Keratinocyte (primary cell): ENCODE results near the gene MRPS27. TPM values are rescaled to one million over a fixed set of nuclear protein-coding genes. Genes with fewer than 3 reads are reported as not detected.
A peak's percentile ranks its signal among the peaks of the same experiment; 100 is the strongest.

ENCODE experiments used
- DNase-seq: peaks from one replicate; pipeline ENCODE4 v3.0.0-alpha.2; 2011; ENCODE audit warnings: low read depth, missing footprints, low spot score
- FAIRE-seq: peaks from 2 replicates; lab custom pipeline; 2011; peaks lifted over from hg19 to GRCh38; lab: Jason Lieb, UNC
- H2AFZ ChIP-seq: 2 replicates; pipeline ENCODE4 v1.6.0; 2012; ENCODE audit warnings: low read length, control low read depth, inconsistent platforms; ENCODE audit not compliant: control insufficient read depth
- H3K27ac ChIP-seq: 2 replicates; pipeline ENCODE4 v1.5.1; 2011; ENCODE audit warnings: low read length; ENCODE audit not compliant: control insufficient read depth, insufficient read depth
- H3K27me3 ChIP-seq: 3 replicates; pipeline ENCODE4 v1.6.0; 2011; ENCODE audit warnings: low read length; ENCODE audit not compliant: control insufficient read depth, insufficient read depth; ENCODE audit errors: extremely low read depth
- H3K36me3 ChIP-seq, 2 experiments: 2 replicates in 1 of 2; 3 replicates in 1 of 2; pipeline ENCODE4 v1.5.1; 2011; ENCODE audit warnings: low read length in 2 of 2, mild to moderate bottlenecking in 1 of 2; ENCODE audit not compliant: control insufficient read depth in 2 of 2, insufficient read depth in 2 of 2; ENCODE audit errors: extremely low read depth in 1 of 2
- H3K4me1 ChIP-seq: 3 replicates; pipeline ENCODE4 v1.5.1; 2011; ENCODE audit warnings: low read length; ENCODE audit not compliant: control insufficient read depth, insufficient read depth; ENCODE audit errors: extremely low read depth
- H3K4me2 ChIP-seq: 3 replicates; pipeline ENCODE4 v1.6.0; 2011; ENCODE audit warnings: low read depth, low read length; ENCODE audit not compliant: control insufficient read depth, insufficient read depth; ENCODE audit errors: extremely low read depth
- H3K4me3 ChIP-seq, 3 experiments: fragments of 200-600 bp in 1 of 3; sonication (generic) in 1 of 3; 2 replicates in 2 of 3; 3 replicates in 1 of 3; pipeline ENCODE4 v1.5.1; 2011 to 2016; ENCODE audit warnings: low read length in 3 of 3, mild to moderate bottlenecking in 3 of 3, control low read depth in 2 of 3, inconsistent platforms in 1 of 3, low read depth in 1 of 3, mixed read lengths in 1 of 3, mixed run types in 1 of 3, moderate library complexity in 1 of 3; ENCODE audit not compliant: control insufficient read depth in 2 of 3, insufficient read depth in 2 of 3; ENCODE audit errors: extremely low read depth in 1 of 3
- H3K79me2 ChIP-seq: 2 replicates; pipeline ENCODE4 v1.6.0; 2012; ENCODE audit warnings: low read length; ENCODE audit not compliant: control insufficient read depth, insufficient read depth
- H3K9ac ChIP-seq: 3 replicates; pipeline ENCODE4 v1.6.0; 2011; ENCODE audit warnings: low read length; ENCODE audit not compliant: control insufficient read depth, insufficient read depth; ENCODE audit errors: extremely low read depth
- H3K9me1 ChIP-seq: 3 replicates; pipeline ENCODE4 v1.6.0; 2011; ENCODE audit warnings: low read length; ENCODE audit not compliant: control insufficient read depth, insufficient read depth; ENCODE audit errors: extremely low read depth
- H3K9me3 ChIP-seq: 2 replicates; pipeline ENCODE4 v1.5.1; 2012; ENCODE audit warnings: low read depth, low read length; ENCODE audit not compliant: control insufficient read depth
- H4K20me1 ChIP-seq: 3 replicates; pipeline ENCODE4 v1.6.0; 2011; ENCODE audit warnings: low read length; ENCODE audit not compliant: control insufficient read depth, insufficient read depth; ENCODE audit errors: extremely low read depth
- EZH2 ChIP-seq: IDR thresholded peaks from one replicate; pipeline ENCODE4 v1.6.1; 2012; ENCODE audit warnings: inconsistent platforms, mild to moderate bottlenecking, low read length, moderate library complexity
- dilution Hi-C: fragments of 300-500 bp; cut with MboI; formaldehyde crosslinking; loops from one replicate; pipeline ENCODE4 v1.7.0; 2020; ENCODE audit warnings: low sequenced_read_pairs; ENCODE audit not compliant: extremely low pct_ligation_motif_present
- polyA plus RNA-seq, 5 experiments: library from polyadenylated mRNA; depleted of rRNA in 3 of 5; stranded (reverse) in 3 of 5; stranded (forward) in 1 of 5; unstranded in 1 of 5; fragments of >200 nt; gene quantifications; 1 replicate in 1 of 5; 2 replicates in 3 of 5; 3 replicates in 1 of 5; pipeline versions ENCODE4 v1.2.1 to v1.2.3, GENCODE V29; 2011 to 2012; ENCODE audit warnings: missing spikeins in 2 of 5, low read depth in 1 of 5, low replicate concordance in 1 of 5
- TF ChIP-seq, protein P1 (sequence below), 3 experiments: IDR thresholded peaks in 1 of 3; conservative IDR thresholded peaks in 1 of 3; optimal IDR thresholded peaks in 1 of 3; 2 replicates in 2 of 3; 3 replicates in 1 of 3; pipeline versions ENCODE3 to v1.5.1; 2011; ENCODE audit warnings: low read length in 3 of 3, mild to moderate bottlenecking in 3 of 3, moderate library complexity in 2 of 3, control low read depth in 1 of 3, inconsistent platforms in 1 of 3; ENCODE audit not compliant: insufficient read depth in 2 of 3; ENCODE audit errors: extremely low read depth in 1 of 3

Gene MRPS27
- polyA plus RNA-seq, 1 donor (not counting 4 experiments of a cell fraction or from before 2014, with no cell fraction given), result 98.7 TPM

DNA sequence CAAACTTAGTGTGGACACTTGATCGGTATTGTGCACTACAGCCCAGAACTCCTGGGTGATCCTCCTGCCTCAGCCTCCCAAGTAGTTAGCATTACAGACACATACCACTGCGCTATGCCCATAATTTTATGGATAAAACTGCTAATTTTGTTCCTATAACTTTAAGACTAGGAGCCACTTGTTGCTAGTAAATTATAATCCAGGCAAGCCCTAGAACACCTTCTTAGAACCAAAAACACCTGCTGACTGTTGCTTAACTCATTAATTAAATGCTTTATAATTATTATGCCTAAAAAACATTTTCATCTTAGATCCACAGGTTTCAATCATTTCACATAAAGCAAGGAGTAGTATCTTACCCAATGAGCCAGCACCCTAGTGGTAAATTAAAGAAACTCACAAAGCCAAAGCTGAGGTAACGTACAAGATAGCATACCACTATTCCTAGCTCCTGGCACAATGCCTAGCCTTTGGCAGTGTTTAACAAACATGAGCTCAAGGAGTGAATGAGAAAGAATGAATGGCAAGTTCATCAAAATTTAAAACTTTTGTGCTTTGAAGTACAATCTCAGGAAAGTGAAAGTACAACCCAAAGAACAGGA, 5.4 kb downstream of the MRPS27 start:
- no peak overlapping the region for H2AFZ ChIP-seq
- H3K4me1 ChIP-seq, result peaks cover 9% of the 10 kb centered on the region
- DNase-seq (no peak), FAIRE-seq (peak; percentile 43)
- H3K9ac ChIP-seq, result no peak overlapping the region
- no peaks in the 10 kb centered on the region for H3K27me3 ChIP-seq
- H3K4me3 ChIP-seq, result no peak overlapping the region
- no peaks in the 10 kb centered on the region for H4K20me1 ChIP-seq
- no peak overlapping the region for H3K4me2 ChIP-seq
- no peaks in the 10 kb centered on the region for H3K9me3 ChIP-seq
- no peak overlapping the region for H3K27ac ChIP-seq
- H3K9me1 ChIP-seq, result no peaks in the 10 kb centered on the region
- dilution Hi-C loops, result no loop called here
- no peak for TF ChIP-seq EZH2
- TF ChIP-seq, protein P1, sequence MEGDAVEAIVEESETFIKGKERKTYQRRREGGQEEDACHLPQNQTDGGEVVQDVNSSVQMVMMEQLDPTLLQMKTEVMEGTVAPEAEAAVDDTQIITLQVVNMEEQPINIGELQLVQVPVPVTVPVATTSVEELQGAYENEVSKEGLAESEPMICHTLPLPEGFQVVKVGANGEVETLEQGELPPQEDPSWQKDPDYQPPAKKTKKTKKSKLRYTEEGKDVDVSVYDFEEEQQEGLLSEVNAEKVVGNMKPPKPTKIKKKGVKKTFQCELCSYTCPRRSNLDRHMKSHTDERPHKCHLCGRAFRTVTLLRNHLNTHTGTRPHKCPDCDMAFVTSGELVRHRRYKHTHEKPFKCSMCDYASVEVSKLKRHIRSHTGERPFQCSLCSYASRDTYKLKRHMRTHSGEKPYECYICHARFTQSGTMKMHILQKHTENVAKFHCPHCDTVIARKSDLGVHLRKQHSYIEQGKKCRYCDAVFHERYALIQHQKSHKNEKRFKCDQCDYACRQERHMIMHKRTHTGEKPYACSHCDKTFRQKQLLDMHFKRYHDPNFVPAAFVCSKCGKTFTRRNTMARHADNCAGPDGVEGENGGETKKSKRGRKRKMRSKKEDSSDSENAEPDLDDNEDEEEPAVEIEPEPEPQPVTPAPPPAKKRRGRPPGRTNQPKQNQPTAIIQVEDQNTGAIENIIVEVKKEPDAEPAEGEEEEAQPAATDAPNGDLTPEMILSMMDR (optimal IDR thresholded peaks at IDR 0.05 in 1 of 3, IDR thresholded peaks at IDR 0.05 in 1 of 3, conservative IDR thresholded peaks at IDR 0.05 in 1 of 3; ENCODE audit: extremely low read depth in 1 of 3, insufficient read depth in 2 of 3, low read length in 3 of 3), result no peak
- H3K36me3 ChIP-seq, result peaks cover 0 to 21% of the 10 kb centered on the region in 2 experiments
- H3K79me2 ChIP-seq, result peaks cover 54% of the 10 kb centered on the region

DNA sequence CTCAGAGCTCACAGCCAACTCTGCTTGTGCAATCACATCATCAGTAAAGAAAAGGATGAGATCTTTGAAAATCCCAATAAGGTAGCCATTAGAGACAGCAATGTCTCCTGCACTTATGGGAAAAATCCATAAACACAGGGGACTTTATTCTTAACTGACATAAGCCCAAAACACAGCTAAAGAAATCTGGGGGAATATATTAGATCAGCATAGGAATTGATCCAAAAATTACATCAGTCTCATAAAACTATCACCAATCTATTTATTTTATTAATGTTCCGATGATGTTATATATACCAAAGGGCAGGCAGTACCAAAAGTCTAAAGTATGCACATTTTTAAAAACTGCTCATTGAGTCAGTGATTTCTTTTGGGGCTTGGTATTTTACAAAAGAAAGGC, 6.9 kb downstream of the MRPS27 start:
- H3K4me1 ChIP-seq, result peaks cover 8% of the 10 kb centered on the region
- no peak for DNase-seq
- H3K27ac ChIP-seq, result no peak overlapping the region
- dilution Hi-C loops, result no loop called here
- H3K9me3 ChIP-seq, result no peaks in the 10 kb centered on the region
- H2AFZ ChIP-seq, result no peak overlapping the region
- no peak for FAIRE-seq
- no peak overlapping the region for H3K4me2 ChIP-seq
- no peak for TF ChIP-seq EZH2
- TF ChIP-seq, protein P1 (optimal IDR thresholded peaks at IDR 0.05 in 1 of 3, IDR thresholded peaks at IDR 0.05 in 1 of 3, conservative IDR thresholded peaks at IDR 0.05 in 1 of 3; ENCODE audit: extremely low read depth in 1 of 3, insufficient read depth in 2 of 3, low read length in 3 of 3), result no peak
- H3K79me2 ChIP-seq, result peaks cover 43% of the 10 kb centered on the region
- no peaks in the 10 kb centered on the region for H3K27me3 ChIP-seq
- H4K20me1 ChIP-seq, result no peaks in the 10 kb centered on the region
- peaks cover 0 to 28% of the 10 kb centered on the region in 2 experiments for H3K36me3 ChIP-seq
- no peaks in the 10 kb centered on the region for H3K9me1 ChIP-seq
- no peak overlapping the region for H3K4me3 ChIP-seq
- H3K9ac ChIP-seq, result no peak overlapping the region
